ENCODE measurements around the gene NCCRP1. TPM values are rescaled to one million over a fixed set of nuclear protein-coding genes. Genes with fewer than 3 reads are reported as not detected.

Gene NCCRP1
- total RNA-seq: not detected in 3 replicates
- long read RNA-seq: 0 reads

- no peak within 1 kb of the TSS for H3K27ac Mint-ChIP-seq (ENCODE audit: unreplicated experiment)
- H3K36me3 Mint-ChIP-seq (ENCODE audit: low read depth): peaks cover 1% of the 10 kb centered on the region
- TF ChIP-seq, protein P1, sequence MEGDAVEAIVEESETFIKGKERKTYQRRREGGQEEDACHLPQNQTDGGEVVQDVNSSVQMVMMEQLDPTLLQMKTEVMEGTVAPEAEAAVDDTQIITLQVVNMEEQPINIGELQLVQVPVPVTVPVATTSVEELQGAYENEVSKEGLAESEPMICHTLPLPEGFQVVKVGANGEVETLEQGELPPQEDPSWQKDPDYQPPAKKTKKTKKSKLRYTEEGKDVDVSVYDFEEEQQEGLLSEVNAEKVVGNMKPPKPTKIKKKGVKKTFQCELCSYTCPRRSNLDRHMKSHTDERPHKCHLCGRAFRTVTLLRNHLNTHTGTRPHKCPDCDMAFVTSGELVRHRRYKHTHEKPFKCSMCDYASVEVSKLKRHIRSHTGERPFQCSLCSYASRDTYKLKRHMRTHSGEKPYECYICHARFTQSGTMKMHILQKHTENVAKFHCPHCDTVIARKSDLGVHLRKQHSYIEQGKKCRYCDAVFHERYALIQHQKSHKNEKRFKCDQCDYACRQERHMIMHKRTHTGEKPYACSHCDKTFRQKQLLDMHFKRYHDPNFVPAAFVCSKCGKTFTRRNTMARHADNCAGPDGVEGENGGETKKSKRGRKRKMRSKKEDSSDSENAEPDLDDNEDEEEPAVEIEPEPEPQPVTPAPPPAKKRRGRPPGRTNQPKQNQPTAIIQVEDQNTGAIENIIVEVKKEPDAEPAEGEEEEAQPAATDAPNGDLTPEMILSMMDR (IDR thresholded peaks at IDR 0.05): no peak
- peaks cover 58% of the 10 kb centered on the region for H3K27me3 Mint-ChIP-seq (ENCODE audit: low read depth)
- H3K4me3 Mint-ChIP-seq (ENCODE audit: unreplicated experiment): peak within 1 kb of the TSS; percentile 25
- no peaks in the 10 kb centered on the region for H3K9me3 Mint-ChIP-seq (ENCODE audit: low read depth)
- no peak for DNase-seq (ENCODE audit: low spot score)
- H3K4me1 Mint-ChIP-seq (ENCODE audit: low read depth): peaks cover 12% of the 10 kb centered on the region
Measured at GRCh38 chr19:39196860-39197562, at the start of gene NCCRP1. TSS of gene NCCRP1 (plus strand) at chr19:39196964. CDS start at chr19:39196983, 19 bp downstream.

DNA sequence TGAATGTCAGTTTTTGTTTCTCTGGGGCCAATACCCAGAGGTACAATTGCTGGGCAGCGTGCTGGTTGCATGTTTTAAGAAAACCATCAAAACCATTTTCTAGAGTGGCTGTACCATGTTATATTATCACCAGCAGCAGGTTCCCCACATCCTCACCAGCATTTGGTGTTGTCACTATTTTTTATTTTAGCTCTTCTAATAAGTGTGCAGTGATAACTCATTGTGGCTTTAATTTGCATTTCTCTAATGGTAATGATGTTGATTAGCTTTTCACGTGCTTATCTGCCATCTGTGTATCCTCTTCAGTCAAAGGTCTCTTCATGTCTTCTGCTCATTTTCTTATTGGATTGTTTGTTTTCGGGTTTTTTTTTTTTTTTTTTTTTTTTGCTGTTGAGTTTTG lies 49.3 kb upstream of the NCCRP1 start:
- Mint-ChIP-seq H3K4me3 (ENCODE audit: unreplicated experiment) (no peak overlapping the region), H3K27me3 (ENCODE audit: low read depth) (no peaks in the 10 kb centered on the region), H3K4me1 (ENCODE audit: low read depth) (peaks cover 8% of the 10 kb centered on the region), H3K9me3 (ENCODE audit: low read depth) (peaks cover 3% of the 10 kb centered on the region), H3K36me3 (ENCODE audit: low read depth) (no peaks in the 10 kb centered on the region), H3K27ac (ENCODE audit: unreplicated experiment) (no peak overlapping the region)
- TF ChIP-seq, protein P1 (IDR thresholded peaks at IDR 0.05): no peak
- DNase-seq (ENCODE audit: low spot score): no peak

- H3K27ac Mint-ChIP-seq (ENCODE audit: unreplicated experiment): no peak overlapping the region
- peaks cover 8% of the 10 kb centered on the region for H3K4me1 Mint-ChIP-seq (ENCODE audit: low read depth)
- no peaks in the 10 kb centered on the region for H3K36me3 Mint-ChIP-seq (ENCODE audit: low read depth)
- TF ChIP-seq, protein P1 (IDR thresholded peaks at IDR 0.05): no peak
- peaks cover 3% of the 10 kb centered on the region for H3K9me3 Mint-ChIP-seq (ENCODE audit: low read depth)
- no peaks in the 10 kb centered on the region for H3K27me3 Mint-ChIP-seq (ENCODE audit: low read depth)
- DNase-seq (ENCODE audit: low spot score): no peak
- H3K4me3 Mint-ChIP-seq (ENCODE audit: unreplicated experiment): no peak overlapping the region
Measured at GRCh38 chr19:39148939-39149529, 47.7 kb upstream of the NCCRP1 start.

GRCh38 chr19:39150235-39150634 lies 46.5 kb upstream of the NCCRP1 start:
- H3K27ac Mint-ChIP-seq (ENCODE audit: unreplicated experiment): no peak overlapping the region
- H3K4me1 Mint-ChIP-seq (ENCODE audit: low read depth): no peaks in the 10 kb centered on the region
- no peaks in the 10 kb centered on the region for H3K27me3 Mint-ChIP-seq (ENCODE audit: low read depth)
- peaks cover 3% of the 10 kb centered on the region for H3K9me3 Mint-ChIP-seq (ENCODE audit: low read depth)
- no peak for DNase-seq (ENCODE audit: low spot score)
- TF ChIP-seq, protein P1 (IDR thresholded peaks at IDR 0.05): no peak
- H3K4me3 Mint-ChIP-seq (ENCODE audit: unreplicated experiment): no peak overlapping the region
- no peaks in the 10 kb centered on the region for H3K36me3 Mint-ChIP-seq (ENCODE audit: low read depth)

DNA sequence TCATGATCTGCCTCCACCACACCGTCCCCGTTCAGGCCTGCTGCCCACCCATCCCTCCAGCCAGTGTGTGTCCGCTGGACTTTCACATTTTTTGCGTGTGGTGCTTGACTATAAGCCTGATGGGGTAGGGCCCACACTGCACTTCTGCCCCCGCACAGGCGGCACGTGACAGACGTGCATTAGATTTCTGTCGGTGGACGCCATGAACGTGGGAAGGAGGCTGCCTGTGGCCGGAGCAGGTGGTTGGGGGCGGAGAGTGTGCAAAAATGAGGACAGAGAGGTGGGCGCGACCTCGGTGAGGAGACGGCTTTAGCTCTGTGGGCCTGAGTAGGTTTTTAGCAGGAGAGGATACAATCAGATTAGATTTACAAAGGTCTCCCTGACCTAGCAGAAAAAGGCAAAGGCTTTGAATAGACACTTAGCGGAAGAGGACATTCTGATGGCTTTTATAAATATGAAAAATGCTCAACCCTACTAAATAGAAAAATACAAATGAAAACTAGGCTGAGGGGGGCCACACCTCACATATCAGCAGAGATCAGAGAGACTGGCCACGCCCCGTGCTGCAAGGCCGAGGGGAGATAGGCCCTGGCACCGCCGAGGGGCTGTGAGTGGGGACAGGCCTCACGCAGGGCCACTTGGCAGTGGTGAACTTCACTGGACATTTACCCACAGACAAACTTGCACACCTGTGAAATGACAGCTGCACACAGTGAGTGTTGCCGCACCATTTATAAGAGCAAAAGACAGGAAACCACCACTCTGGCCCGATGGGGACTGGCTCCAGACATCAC lies 45.8 kb upstream of the NCCRP1 start:
- H3K4me1 Mint-ChIP-seq (ENCODE audit: low read depth): no peaks in the 10 kb centered on the region
- no peak overlapping the region for H3K27ac Mint-ChIP-seq (ENCODE audit: unreplicated experiment)
- H3K27me3 Mint-ChIP-seq (ENCODE audit: low read depth): no peaks in the 10 kb centered on the region
- peaks cover 3% of the 10 kb centered on the region for H3K9me3 Mint-ChIP-seq (ENCODE audit: low read depth)
- DNase-seq (ENCODE audit: low spot score): no peak
- no peaks in the 10 kb centered on the region for H3K36me3 Mint-ChIP-seq (ENCODE audit: low read depth)
- TF ChIP-seq, protein P1 (IDR thresholded peaks at IDR 0.05): no peak
- no peak overlapping the region for H3K4me3 Mint-ChIP-seq (ENCODE audit: unreplicated experiment)

Data from chondrocyte (in vitro differentiated cells).